H9 (cell line): ENCODE results near the gene RASSF5. TPM values are rescaled to one million over a fixed set of nuclear protein-coding genes. Genes with fewer than 3 reads are reported as not detected.
"Not testable (repeated sequence)": the region's sequence is repeated elsewhere in the genome, so short reads cannot be mapped to it uniquely, and the experiment has no call there.

ENCODE experiments used
- DNase-seq: peaks from one replicate; pipeline ENCODE4 v3.0.0-alpha.2; 2017
- H2AFZ ChIP-seq: one replicate; pipeline ENCODE4 v1.6.1; 2013; ENCODE audit warnings: mild to moderate bottlenecking, low read length, control low read depth, moderate library complexity
- H2AK5ac ChIP-seq: 2 replicates; pipeline ENCODE4 v1.6.1; 2013; ENCODE audit warnings: low read length, control low read depth, mixed read lengths; ENCODE audit not compliant: insufficient read length
- H2BK120ac ChIP-seq: one replicate; pipeline ENCODE4 v1.6.1; 2013; ENCODE audit warnings: low read depth, mild to moderate bottlenecking, low read length, control low read depth, inconsistent platforms; ENCODE audit not compliant: poor library complexity, severe bottlenecking
- H2BK12ac ChIP-seq: 2 replicates; pipeline ENCODE4 v1.6.1; 2013; ENCODE audit warnings: low read length, control low read depth, mixed read lengths, low read depth; ENCODE audit not compliant: insufficient read length
- H2BK15ac ChIP-seq: 2 replicates; pipeline ENCODE4 v1.6.1; 2013; ENCODE audit warnings: low read depth, low read length, control low read depth
- H2BK20ac ChIP-seq: one replicate; pipeline ENCODE4 v1.6.1; 2013; ENCODE audit warnings: low read depth, mild to moderate bottlenecking, low read length, control low read depth, inconsistent platforms; ENCODE audit not compliant: poor library complexity, severe bottlenecking
- H2BK5ac ChIP-seq: 2 replicates; pipeline ENCODE4 v1.6.1; 2013; ENCODE audit warnings: low read length, control low read depth, mixed read lengths; ENCODE audit not compliant: insufficient read length
- H3K14ac ChIP-seq: 2 replicates; pipeline ENCODE4 v1.6.1; 2013; ENCODE audit warnings: low read length, control low read depth; ENCODE audit not compliant: insufficient read depth
- H3K18ac ChIP-seq: 2 replicates; pipeline ENCODE4 v1.6.1; 2013; ENCODE audit warnings: low read depth, mild to moderate bottlenecking, mixed read lengths, low read length, control low read depth; ENCODE audit not compliant: insufficient read length
- H3K23ac ChIP-seq: 2 replicates; pipeline ENCODE4 v1.6.1; 2013; ENCODE audit warnings: low read length, control low read depth, mixed read lengths, low read depth; ENCODE audit not compliant: insufficient read length
- H3K23me2 ChIP-seq: 2 replicates; pipeline ENCODE4 v1.6.1; 2013; ENCODE audit warnings: low read depth, mild to moderate bottlenecking, mixed read lengths, low read length, control low read depth; ENCODE audit not compliant: insufficient read length, poor library complexity, severe bottlenecking
- H3K27ac ChIP-seq: 2 replicates; pipeline ENCODE4 v1.5.1; 2013; ENCODE audit warnings: low read length, control low read depth, mixed read lengths, low read depth; ENCODE audit not compliant: insufficient read length
- H3K27me3 ChIP-seq: 2 replicates; pipeline ENCODE4 v1.6.1; 2013; ENCODE audit warnings: low read length, control low read depth, inconsistent platforms; ENCODE audit not compliant: insufficient read depth
- H3K4ac ChIP-seq: 2 replicates; pipeline ENCODE4 v1.6.1; 2013; ENCODE audit warnings: low read depth, mild to moderate bottlenecking, control low read depth, inconsistent platforms, low read length, moderate library complexity
- H3K4me1 ChIP-seq: 2 replicates; pipeline ENCODE4 v1.6.1; 2013; ENCODE audit warnings: low read length, control low read depth, inconsistent platforms; ENCODE audit not compliant: insufficient read depth
- H3K4me2 ChIP-seq: 2 replicates; pipeline ENCODE4 v1.6.1; 2013; ENCODE audit warnings: low read length, control low read depth, mixed read lengths; ENCODE audit not compliant: insufficient read length, insufficient read depth
- H3K56ac ChIP-seq: 2 replicates; pipeline ENCODE4 v1.6.1; 2013; ENCODE audit warnings: low read depth, mild to moderate bottlenecking, mixed read lengths, low read length, control low read depth; ENCODE audit not compliant: insufficient read length
- H3K79me1 ChIP-seq: 2 replicates; pipeline ENCODE4 v1.6.1; 2013; ENCODE audit warnings: low read depth, mild to moderate bottlenecking, moderate library complexity, low read length, control low read depth, inconsistent platforms; ENCODE audit not compliant: insufficient read depth, poor library complexity, severe bottlenecking
- H3K79me2 ChIP-seq: 2 replicates; pipeline ENCODE4 v1.6.1; 2013; ENCODE audit warnings: low read length, control low read depth, inconsistent platforms; ENCODE audit not compliant: insufficient read depth
- H3K9ac ChIP-seq: 2 replicates; pipeline ENCODE4 v1.6.1; 2013; ENCODE audit warnings: low read length, control low read depth, mixed read lengths; ENCODE audit not compliant: insufficient read length; ENCODE audit errors: extremely low read depth
- H3K9me3 ChIP-seq: one replicate; pipeline ENCODE4 v1.6.1; 2013; ENCODE audit warnings: low read depth, low read length, inconsistent platforms; ENCODE audit not compliant: control insufficient read depth
- H3T11ph ChIP-seq: one replicate; pipeline ENCODE4 v1.6.1; 2013; ENCODE audit warnings: mild to moderate bottlenecking, low read length, control low read depth, inconsistent platforms
- H4K20me1 ChIP-seq: one replicate; pipeline ENCODE4 v1.6.1; 2013; ENCODE audit not compliant: control insufficient read depth, insufficient read length, insufficient read depth
- H4K5ac ChIP-seq: 2 replicates; pipeline ENCODE4 v1.6.1; 2013; ENCODE audit warnings: low read depth, mild to moderate bottlenecking, mixed read lengths, low read length, control low read depth; ENCODE audit not compliant: insufficient read length
- H4K8ac ChIP-seq: replicated peaks from 2 replicates; pipeline ENCODE4 v1.6.1; 2013; ENCODE audit warnings: low read length, control low read depth, mixed read lengths, low read depth; ENCODE audit not compliant: insufficient read length
- H4K91ac ChIP-seq: 2 replicates; pipeline ENCODE4 v1.6.1; 2013; ENCODE audit warnings: low read depth, mild to moderate bottlenecking, moderate library complexity, mixed read lengths, low read length, control low read depth; ENCODE audit not compliant: insufficient read length
- H3K27ac Mint-ChIP-seq, 3 experiments: 2 replicates in 2 of 3; 3 replicates in 1 of 3; pipeline ENCODE4 v1.8.0; 2020 to 2021; ENCODE audit warnings: mixed read lengths in 3 of 3, mild to moderate bottlenecking in 1 of 3, moderate library complexity in 1 of 3
- H3K27me3 Mint-ChIP-seq: 2 replicates; pipeline ENCODE4 v1.8.0; 2021; ENCODE audit warnings: low read depth, mild to moderate bottlenecking, moderate library complexity, mixed read lengths
- H3K36me3 Mint-ChIP-seq, 3 experiments: 2 replicates in 2 of 3; 3 replicates in 1 of 3; pipeline ENCODE4 v1.8.0; 2020 to 2021; ENCODE audit warnings: low read depth in 3 of 3, mixed read lengths in 3 of 3; ENCODE audit not compliant: insufficient read depth in 1 of 3
- H3K4me1 Mint-ChIP-seq, 2 experiments: 2 replicates each; pipeline ENCODE4 v1.8.0; 2020; ENCODE audit warnings: mixed read lengths in 2 of 2
- H3K4me3 Mint-ChIP-seq, 2 experiments: 2 replicates in 1 of 2; 3 replicates in 1 of 2; pipeline ENCODE4 v1.8.0; 2020 to 2021; ENCODE audit warnings: mild to moderate bottlenecking in 2 of 2, mixed read lengths in 2 of 2, moderate library complexity in 1 of 2
- H3K9me3 Mint-ChIP-seq, 2 experiments: 2 replicates in 1 of 2; 3 replicates in 1 of 2; pipeline ENCODE4 v1.8.0; 2020; ENCODE audit warnings: mild to moderate bottlenecking in 2 of 2, mixed read lengths in 2 of 2, moderate library complexity in 1 of 2
- WGBS: extraction: QIAGEN DNeasy Blood & Tissue Kit; methylation state at CpG from one replicate; pipeline ENCODE4 v1.1.7; 2013; ENCODE audit warnings: missing lambda C conversion rate, low lambda C conversion rate, mixed read lengths; ENCODE audit not compliant: insufficient read length; ENCODE audit errors: extremely low coverage; 5-methylcytosine and 5-hydroxymethylcytosine counted together
- total RNA-seq: library from RNA; stranded (reverse); gene quantifications from 2 replicates; pipeline ENCODE4 v1.2.1, GENCODE V29; 2021
- TF ChIP-seq, protein P1 (sequence below): fragments of 200-600 bp; sonication (generic); conservative IDR thresholded peaks from 3 replicates; pipeline ENCODE4 v1.8.0; 2021; ENCODE audit warnings: antibody characterized with exemption, mild to moderate bottlenecking

RASSF5 gene
- total RNA-seq, 1 experiment from 2014 or later: 0.50 TPM

GRCh38 chr1:206482611-206483010 lies 24.7 kb upstream of the RASSF5 start:
- H3K14ac ChIP-seq: no peak overlapping the region
- TF ChIP-seq, protein P1, sequence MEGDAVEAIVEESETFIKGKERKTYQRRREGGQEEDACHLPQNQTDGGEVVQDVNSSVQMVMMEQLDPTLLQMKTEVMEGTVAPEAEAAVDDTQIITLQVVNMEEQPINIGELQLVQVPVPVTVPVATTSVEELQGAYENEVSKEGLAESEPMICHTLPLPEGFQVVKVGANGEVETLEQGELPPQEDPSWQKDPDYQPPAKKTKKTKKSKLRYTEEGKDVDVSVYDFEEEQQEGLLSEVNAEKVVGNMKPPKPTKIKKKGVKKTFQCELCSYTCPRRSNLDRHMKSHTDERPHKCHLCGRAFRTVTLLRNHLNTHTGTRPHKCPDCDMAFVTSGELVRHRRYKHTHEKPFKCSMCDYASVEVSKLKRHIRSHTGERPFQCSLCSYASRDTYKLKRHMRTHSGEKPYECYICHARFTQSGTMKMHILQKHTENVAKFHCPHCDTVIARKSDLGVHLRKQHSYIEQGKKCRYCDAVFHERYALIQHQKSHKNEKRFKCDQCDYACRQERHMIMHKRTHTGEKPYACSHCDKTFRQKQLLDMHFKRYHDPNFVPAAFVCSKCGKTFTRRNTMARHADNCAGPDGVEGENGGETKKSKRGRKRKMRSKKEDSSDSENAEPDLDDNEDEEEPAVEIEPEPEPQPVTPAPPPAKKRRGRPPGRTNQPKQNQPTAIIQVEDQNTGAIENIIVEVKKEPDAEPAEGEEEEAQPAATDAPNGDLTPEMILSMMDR: no peak
- H4K8ac ChIP-seq: no peak overlapping the region
- no peak overlapping the region for H3T11ph ChIP-seq
- no peak overlapping the region for H2BK5ac ChIP-seq
- no peak overlapping the region for H3K18ac ChIP-seq
- Mint-ChIP-seq H3K9me3 (no peaks in the 10 kb centered on the region), H3K36me3 (peaks cover 0 to 4% (median 2%) of the 10 kb centered on the region in 3 experiments; a peak in 3 of 7 replicates), H3K4me3 (no peak overlapping the region), H3K4me1 (peaks cover 0 to 4% of the 10 kb centered on the region in 2 experiments; a peak in 2 of 4 replicates), H3K27ac (no peak overlapping the region), H3K27me3 (no peaks in the 10 kb centered on the region)
- H2BK12ac ChIP-seq: no peak overlapping the region
- H2AK5ac ChIP-seq: no peak overlapping the region
- no peak overlapping the region for H4K5ac ChIP-seq
- H3K9ac ChIP-seq: no peak overlapping the region
- H3K27me3 ChIP-seq: no peaks in the 10 kb centered on the region
- H3K4me2 ChIP-seq: no peak overlapping the region
- H4K91ac ChIP-seq: no peak overlapping the region
- no peaks in the 10 kb centered on the region for H3K79me2 ChIP-seq
- H2BK120ac ChIP-seq: no peak overlapping the region
- no peaks in the 10 kb centered on the region for H3K23me2 ChIP-seq
- no peak overlapping the region for H2AFZ ChIP-seq
- H3K4me1 ChIP-seq: no peaks in the 10 kb centered on the region
- no peaks in the 10 kb centered on the region for H3K79me1 ChIP-seq
- no peaks in the 10 kb centered on the region for H4K20me1 ChIP-seq
- WGBS: no CpG with 5 or more reads among the region's 2 CpGs
- H2BK20ac ChIP-seq: no peak overlapping the region
- H3K27ac ChIP-seq: no peak overlapping the region
- no peak for DNase-seq
- no peaks in the 10 kb centered on the region for H3K9me3 ChIP-seq
- H3K23ac ChIP-seq: no peak overlapping the region
- H2BK15ac ChIP-seq: no peak overlapping the region
- H3K56ac ChIP-seq: no peak overlapping the region
- no peak overlapping the region for H3K4ac ChIP-seq

- not testable (repeated sequence) for H3K4me3 Mint-ChIP-seq, H4K8ac ChIP-seq
Observed at GRCh38 chr1:206483864-206484263, 23.5 kb upstream of the RASSF5 start.

More at GRCh38 chr1:206483864-206484263, 23.5 kb upstream of the RASSF5 start:
- not testable (repeated sequence) for H3K27ac ChIP-seq, H3K23ac ChIP-seq, H2BK15ac ChIP-seq, H3K36me3 Mint-ChIP-seq, H4K5ac ChIP-seq, H3K4me2 ChIP-seq, DNase-seq, H3T11ph ChIP-seq, H3K27me3 Mint-ChIP-seq, H3K14ac ChIP-seq, H3K79me2 ChIP-seq, H2BK12ac ChIP-seq, H3K18ac ChIP-seq, H3K4ac ChIP-seq, H2BK120ac ChIP-seq, H2AK5ac ChIP-seq, H3K9ac ChIP-seq, H3K23me2 ChIP-seq, H3K9me3 ChIP-seq, H3K79me1 ChIP-seq, H2BK5ac ChIP-seq, H4K91ac ChIP-seq, H3K4me1 Mint-ChIP-seq, H3K56ac ChIP-seq, H3K27ac Mint-ChIP-seq, H3K9me3 Mint-ChIP-seq, H3K4me1 ChIP-seq, H2AFZ ChIP-seq, H3K27me3 ChIP-seq, H4K20me1 ChIP-seq, H2BK20ac ChIP-seq
- no CpG with 5 or more reads among the region's 1 CpG for WGBS
